Fibroblast of skin of right biceps (primary cell): ENCODE data around the gene ACSS1.

Experiments used
- DNase-seq: peaks from one replicate; pipeline ENCODE4 v3.0.0-alpha.2; 2013

ACSS1 gene

DNA sequence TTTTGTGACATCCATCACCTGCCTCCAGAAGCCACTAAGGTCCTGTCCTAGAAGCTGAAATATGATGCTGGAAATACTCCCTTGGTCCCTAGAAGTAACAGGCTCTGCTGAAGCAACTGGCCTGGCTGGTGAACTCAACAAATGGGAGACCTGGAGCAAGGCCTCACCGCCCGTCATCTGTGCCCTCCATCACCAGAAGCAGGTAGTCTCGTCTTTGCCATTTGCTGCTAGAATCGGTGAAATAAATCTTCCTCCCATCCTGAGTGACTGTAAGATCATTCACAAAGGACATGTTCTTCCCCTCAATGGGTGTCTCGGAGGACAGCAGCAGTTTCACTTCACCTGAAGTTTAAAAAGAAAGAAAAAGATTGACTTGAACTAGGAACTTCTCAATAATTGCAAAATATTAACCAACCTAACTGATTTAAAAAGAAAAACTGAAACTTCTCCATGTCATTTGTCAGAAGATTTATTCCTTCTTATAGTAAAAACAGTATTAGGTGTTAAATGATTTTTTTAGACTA lies 87.8 kb downstream of the ACSS1 start:
- no peak for DNase-seq

DNA sequence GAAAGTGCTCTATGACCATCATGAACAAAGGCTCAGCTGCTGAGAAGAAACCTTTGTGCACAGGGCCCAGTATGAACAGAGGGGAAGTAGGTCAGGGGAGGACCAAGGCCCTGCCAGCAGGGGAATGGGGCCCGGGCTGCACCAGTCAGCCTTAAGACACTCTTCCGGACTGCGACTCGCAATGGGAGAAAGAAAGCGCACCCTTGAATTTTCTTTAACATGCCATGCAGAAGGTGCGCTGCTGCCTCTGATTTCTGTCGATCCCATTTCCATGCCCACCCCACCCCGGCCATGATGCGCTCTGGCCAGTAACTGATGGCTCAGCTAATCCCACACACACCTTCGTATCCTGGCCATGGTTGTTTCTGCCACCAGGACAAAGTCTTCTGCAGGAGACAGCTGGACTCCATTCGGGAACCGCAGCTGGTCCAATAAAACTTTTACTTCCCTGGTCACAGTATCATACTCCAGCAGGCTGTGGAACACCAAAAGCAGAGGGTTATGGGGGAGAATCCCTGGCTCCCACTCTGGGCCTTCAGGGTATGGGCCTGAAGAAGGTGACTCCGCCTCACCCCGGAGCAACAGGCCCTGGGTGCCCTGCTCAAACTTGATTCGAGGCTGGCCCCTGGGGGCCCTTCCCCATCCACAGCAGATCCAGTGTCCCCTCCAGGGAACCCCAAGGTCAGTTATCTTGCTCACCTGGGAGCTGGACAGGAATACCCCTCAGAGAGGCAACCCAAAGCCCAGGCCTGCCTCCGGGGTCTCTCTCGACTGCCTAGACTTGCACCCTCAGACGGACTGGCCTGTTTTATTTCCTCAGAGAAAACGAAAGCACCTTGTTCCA lies 88.5 kb downstream of the ACSS1 start:
- DNase-seq = no peak

DNA sequence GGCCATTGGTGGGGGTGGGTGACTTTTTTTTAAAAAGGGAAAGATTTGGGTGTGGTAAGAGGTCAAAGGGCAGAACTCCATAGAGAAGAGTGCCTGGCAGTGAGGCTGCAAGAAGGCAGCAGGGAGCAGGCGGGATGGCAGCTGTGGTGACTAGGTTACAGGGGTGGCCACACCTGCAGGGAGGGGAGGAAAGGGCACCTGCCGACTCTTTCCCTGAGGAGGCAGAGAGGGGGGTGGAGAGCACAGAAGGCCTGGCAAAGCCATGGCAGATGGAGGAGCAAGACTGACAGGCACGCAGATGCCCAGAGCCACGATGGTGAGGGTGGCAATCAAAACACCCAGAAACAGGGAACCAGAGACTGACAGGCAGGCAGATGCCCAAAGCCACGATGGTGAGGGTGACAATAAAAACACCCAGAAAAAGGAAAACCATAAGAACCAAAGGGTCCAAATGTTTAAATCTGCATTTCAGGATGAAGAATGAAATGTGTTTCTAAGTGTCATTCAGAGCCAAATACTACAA lies 89.6 kb downstream of the ACSS1 start:
- no peak for DNase-seq

DNA sequence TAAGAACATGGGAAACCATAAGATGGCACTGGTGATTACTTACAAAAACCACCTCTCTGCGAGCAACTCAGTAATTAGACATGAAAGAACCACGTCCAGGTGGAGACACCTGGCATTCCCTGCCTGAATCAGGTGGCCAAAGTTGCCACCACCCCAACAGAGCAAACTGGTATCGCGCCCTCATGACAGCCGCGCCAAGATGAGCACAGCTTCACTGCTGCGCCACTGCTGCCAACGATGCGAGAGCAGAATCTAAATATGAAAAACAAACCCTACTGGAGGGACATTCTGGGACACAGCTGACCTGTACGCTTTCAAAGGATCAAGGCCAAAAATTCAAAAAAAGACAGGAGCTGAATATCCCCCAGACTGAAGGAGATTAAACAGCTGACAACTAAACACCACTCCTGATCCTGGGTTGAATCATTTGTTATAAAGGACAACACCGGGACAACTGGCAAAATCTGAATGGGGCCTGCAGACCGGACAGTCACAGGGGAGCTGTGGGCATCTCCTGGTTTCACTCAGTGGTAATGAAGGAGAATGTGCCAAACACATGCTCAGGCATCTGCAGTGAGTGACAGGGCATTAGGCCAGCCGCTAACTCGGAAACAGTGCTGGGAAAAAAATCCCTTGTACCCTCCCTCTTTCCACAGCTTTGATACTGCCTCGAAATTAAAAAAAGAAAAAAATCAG lies 91.5 kb downstream of the ACSS1 start:
- no peak for DNase-seq

DNA sequence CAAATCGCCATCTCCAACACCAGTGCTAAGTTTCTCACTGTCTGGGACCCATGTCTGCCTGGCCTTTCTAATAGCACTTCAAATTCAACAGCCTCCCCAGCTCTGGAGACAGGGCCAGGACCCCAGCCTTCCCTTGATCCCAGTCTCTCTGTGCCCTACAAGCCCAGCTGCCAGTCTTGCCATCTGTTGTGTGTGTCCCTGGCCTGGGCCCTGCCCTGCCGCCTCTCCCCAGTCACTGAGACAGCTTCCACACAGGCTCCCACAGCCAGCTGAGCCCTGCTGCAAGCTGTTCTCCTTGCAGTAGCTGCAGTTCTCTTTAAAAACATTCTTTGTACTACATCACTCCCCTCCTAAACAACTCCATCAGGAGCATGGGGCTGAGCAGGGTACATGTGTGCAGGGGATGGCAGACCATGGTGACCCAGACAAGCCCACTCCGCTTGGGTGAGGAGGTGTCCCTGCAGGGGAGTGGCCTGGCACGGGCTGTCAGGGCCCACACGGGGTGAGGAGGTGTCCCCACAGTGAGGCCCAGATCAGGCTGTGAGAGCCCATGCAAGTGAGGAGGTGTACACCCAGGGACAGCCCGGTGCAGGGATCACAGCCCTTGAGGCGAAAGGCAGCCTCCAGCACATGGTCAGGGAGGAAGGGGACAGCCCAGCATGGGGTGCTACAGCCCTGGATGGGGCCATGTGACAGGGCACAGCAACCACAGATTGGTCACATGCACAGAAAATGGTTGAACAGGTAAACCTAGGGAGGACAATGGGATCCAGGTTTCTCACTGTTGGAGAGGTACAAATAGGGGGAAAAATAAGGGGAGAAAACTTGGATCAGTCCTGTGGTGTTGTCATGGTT lies 92.6 kb downstream of the ACSS1 start:
- no peak for DNase-seq

DNA sequence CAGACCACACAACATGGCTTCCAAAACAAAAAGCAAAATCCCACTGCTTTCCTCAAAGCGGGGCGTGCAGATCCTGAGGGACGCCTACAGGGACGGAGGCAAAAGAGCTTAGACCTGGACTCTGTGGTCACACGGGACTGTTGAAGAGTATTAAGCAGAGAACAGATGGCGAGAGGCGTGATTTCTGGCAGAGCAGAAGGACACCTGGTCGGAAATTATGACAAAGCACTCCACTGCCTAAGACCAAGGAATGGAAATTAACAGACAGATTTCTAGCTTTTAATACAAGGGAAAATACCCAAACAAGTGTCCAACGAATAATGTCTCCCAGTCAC lies 93.5 kb downstream of the ACSS1 start:
- no peak for DNase-seq

DNA sequence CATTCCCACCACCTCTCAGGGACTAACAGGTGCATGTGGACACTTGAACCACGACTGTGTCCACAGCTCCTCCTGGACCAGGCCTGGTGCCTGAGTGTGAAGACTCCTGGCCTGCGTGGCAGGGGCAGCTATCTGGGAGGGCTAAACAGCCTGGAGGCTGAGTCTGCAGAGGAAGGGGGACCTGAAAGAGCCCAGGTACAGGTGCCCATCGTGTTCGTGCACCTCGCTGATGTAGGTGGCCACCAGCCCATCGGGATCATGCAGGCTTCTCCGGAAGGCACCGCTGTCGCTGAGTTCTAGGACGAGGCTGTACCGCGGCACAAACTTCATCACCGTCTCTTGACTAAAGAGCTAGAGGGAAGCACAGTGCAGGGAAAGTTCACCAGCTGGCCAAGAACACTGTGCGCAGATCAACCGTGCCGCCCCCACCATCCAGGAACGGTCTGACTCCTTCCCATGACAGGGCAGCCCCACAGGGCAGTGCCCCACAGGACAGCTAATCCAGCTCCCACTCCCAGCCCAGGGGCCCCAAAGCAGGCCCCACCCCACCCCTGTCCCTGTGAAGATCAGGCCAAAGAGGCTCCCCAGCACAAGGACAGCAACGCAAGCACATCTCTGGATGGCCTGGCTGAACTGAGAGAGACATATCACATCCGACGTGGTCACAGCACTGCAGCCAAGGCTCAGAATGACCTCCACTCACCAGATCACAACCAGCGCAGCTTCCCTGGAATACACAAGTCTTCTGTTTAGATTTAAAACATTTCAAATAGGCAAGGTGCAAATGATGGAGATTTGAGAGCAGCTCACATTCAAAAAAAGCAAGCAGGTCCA lies 94.0 kb downstream of the ACSS1 start:
- DNase-seq = no peak

DNA sequence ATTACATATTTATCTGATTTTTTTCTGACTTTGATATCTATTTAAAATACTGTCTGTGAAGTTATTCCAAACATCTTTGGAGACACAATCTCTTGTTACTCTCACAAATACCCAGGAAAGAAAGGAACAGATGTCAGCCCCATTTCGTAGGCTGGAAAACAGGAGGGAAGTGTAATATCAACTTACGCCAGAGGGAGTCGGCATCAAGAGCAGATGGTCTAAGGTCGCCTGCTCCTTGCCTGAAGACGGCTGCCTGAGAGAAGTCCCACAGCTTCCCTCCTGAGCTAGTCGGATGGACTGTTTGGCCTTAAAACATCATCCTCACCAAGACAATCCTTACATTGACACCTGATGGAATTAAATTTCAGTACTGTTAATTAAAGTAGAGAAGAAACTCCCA lies 95.4 kb downstream of the ACSS1 start:
- DNase-seq = no peak

DNA sequence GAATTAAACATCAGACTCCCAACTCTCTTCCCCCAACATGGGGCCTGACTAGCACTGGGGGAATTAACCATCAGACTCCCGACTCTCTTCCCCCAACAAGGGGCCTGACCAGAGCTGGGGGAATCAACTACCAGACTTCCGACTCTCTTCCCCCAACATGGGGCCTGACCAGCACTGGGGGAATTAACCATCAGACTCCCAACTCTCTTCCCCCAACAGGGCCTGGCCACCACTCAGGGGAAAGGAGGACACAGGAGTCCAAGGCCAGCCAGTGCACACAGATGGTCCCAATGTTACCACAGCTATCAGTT lies 95.8 kb downstream of the ACSS1 start:
- no peak for DNase-seq

DNA sequence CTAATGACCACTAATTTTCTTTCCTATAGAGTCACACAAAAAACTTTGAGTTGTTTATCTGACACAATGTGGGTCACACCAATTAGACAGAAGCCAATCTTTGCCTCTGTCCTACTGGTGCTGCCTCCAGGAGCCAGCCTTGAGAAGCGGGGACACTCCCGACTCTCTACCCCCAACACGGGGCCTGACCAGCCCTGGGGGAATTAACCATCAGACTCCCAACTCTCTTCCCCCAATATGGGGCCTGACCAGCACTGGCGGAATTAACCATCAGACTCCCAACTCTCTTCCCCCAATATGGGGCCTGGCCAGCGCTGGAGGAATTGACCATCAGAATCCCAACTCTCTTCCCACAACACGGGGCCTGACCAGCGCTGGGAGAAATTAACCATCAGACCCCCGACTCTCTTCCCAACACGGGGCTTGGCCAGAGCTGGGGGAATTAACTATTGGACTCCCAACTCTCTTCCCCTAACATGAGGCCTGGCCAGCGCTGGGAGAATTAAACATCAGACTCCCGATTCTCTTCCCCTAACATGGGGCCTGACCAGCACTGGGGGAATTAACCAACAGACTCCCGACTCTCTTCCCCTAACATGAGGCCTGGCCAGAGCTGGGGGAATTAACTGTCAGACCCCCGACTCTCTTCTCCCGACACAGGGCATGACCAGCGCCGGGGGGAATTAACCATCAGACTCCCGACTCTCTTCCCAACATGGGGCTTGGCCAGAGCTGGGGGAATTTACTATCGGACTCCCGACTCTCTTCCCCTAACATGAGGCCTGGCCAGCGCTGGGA lies 96.4 kb downstream of the ACSS1 start:
- DNase-seq = no peak

DNA sequence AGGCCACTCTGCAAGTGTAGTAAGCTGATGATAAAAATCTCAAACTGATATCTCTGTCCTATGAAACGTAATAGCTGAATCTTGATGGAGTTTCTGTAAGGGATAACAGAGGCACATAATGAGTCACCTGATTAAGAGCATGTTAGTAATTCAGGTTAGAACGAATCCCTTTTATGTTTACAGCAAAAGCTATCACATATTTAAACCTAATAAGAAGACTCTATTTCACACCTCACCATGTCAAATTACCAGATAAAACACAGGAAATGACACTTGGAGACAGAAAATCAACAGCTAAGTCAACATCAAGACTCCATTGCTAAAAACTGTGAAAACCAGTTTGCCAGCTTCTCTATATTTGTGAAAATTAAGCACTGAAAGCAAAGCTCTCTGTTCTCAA lies 97.1 kb downstream of the ACSS1 start:
- no peak for DNase-seq

DNA sequence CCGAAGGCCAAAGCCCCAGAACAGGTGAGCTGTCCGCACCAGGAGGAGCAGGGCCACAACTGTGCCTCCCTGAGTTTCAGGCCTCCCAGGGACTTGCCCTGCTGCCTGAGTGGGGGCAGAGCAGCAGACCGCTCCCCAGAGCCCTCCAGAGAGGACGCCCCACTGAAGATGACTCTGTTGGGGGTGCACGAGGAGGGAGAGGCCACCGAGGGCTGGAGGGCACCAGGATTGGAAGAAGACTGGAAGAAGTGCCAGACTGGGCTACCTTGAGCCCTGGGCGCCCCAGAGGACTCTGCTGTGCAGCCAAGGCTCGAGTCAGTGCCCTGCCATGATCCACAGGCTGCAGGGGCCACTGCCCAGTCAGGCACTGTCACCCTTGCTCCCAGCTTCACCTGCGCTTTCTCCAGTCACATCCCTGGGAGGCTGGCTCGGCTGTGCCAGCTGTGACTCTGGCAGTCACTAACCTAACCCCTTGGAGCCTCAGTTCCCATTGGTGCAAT lies 97.6 kb downstream of the ACSS1 start:
- no peak for DNase-seq

DNA sequence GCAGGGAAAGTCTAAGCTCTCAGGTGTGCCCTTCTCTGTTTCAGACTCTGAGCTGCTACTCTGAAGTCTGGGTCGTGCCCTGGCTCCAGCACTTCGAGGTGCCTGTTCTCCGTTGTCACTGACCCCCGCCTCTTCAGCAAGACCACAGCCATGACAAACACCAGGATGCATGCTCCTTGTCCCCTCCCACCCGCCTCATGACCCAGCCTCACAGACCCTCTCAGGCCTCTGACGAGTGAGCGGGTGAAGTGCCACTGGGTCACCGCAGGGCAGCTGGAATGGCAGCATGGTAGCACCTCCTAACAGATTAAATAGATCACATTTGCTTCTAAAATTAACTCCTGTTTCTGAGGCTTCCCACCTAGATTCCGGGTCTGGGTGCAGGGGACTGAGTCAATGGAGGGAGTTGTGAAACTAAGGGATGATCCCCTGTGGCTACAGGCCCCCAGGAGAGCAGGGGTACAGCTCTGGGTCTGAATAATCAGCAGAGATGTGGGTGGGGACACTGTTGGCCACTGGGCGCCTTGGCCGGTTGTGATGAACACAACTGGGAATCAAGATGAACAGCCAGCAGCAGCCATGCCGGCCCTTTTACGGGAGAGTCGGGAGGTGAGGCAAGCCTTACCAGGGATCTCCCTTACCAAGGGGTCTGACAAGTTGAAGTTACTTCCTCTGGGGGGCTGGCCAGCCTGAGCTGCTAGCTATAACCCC lies 98.2 kb downstream of the ACSS1 start:
- DNase-seq = no peak

DNA sequence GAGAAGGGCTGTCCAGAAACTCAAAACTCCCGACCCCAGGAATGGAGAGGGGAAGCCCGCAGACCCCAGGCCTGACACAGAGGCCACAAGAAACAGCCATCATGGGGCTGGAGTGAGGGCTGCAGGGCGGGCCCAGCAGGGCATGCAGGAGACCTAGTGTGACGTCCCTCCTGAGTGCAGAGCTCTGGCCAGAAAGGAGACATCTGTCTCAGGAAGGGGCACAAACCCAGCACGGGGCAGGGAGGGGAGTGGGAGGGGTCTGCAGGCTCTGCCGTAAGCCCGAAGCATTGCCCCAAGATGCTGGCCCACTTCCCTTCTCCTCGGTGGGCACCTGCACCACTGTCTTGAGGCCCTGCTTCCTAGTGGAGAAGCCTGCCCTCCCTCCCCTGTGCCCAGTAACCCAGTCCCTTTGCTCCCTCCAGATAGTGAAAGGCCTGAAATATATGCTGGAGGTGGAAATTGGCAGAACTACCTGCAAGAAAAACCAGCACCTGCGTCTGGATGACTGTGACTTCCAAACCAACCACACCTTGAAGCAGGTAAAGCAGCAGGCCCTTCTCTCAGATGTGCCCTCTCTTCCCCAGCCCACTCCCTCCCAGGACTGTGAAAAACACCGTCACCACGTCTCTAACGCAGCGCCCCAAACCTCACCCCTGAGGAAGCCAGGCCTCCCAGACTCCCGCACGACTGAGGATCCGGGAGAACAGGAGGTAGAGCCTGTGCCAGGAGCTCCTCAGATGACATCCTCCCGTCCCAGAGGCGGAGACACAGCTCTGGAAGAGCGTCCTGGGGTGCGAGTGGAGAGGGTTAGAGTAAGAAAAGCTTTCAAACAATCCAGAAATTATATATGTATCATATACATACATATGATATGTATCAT lies 99.2 kb downstream of the ACSS1 start:
- no peak for DNase-seq

DNA sequence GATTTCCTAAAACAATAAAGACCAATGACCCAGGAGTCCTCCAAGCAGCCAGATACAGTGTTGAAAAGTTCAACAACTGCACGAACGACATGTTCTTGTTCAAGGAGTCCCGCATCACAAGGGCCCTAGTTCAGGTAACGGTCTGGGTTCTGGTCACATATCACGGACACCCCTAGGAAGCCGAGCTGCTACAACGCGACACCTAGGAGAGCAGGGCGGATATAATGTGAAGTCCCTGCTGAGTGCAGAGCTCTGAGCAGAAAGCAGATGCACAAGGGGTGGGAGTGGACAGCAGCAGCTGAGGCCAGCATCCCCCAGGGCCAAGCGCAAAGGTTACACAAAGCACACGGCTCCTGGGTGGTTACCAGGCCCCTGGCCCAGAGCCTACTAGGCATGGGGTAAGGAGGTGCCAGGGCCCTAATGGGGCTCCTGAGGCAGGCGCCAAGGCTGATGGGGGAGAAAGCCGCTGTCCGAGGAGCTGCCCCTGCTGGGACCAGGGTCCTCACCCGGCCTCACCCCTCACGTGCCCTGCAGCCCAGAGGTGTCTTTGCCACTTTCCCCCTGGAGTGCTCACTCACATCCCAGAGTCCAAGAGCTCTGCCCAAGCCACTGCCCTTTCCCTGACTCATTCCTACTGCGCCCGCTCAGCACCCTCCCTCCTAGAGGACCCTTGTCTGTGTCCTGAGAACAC lies 100.5 kb downstream of the ACSS1 start:
- no peak for DNase-seq
